NCI-H1436 (cell line): Measurements from ENCODE around the gene NFIB.

Source experiments
- DNase-seq: peaks from one replicate; lab custom pipeline; 2025; lab: John Stamatoyannopoulos, UW

The NFIB gene

DNA sequence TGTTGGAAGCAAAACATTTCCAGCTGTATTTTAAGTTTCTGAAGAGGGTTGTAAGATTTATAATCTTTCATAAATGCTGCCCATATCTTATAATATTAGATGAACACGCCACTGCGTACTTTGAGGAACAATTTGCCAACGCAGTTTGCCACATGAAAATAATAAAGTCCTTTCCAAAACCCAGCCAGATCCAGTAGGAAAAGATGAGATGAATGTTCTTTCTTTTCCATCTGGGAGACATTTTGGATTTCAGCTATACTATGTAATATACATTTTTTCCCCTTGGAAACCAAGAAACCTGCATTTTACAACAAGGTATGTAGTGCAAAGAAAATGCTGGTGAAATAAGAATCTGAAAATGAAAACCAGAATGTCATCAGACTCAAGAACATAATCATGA is 125.4 kb downstream of the NFIB start:
- DNase-seq = no peak

DNA sequence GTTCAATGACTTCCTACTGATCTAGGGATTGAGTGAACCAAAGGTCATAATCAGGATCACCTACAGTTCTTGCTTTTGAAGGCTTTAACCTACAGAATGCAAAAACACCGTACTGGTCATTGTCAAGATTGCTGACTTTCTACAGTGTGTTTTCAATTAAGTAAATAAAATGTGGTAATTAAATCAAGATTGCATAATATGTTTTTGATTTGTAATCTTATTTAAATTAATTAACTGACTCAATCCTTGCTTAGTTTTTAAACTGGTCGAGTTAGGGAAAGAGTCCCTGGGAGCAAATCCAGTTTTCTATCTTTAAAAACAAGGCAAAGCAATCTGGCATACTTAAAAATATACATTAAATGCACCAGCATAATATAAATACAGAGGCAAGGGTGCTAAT is 125.9 kb downstream of the NFIB start:
- no peak for DNase-seq

DNA sequence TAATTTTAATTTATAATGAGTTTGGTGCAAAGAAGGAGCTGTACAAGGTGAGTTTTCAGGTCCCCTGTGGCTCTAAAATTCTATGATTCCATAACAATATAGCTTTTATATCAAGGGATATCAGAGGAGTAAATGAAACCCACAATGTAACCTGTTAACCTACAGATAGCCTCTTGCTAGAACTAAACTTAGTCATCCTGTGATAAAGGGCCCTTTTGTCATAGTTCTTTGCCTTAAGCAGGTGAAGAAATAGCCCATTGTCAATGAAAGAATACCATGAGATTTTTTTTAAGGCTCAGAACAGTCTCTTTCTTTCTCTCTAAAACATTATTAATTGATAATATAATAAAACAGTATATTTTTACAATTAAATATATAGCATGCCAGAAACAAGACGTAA is 127.8 kb downstream of the NFIB start:
- no peak for DNase-seq

DNA sequence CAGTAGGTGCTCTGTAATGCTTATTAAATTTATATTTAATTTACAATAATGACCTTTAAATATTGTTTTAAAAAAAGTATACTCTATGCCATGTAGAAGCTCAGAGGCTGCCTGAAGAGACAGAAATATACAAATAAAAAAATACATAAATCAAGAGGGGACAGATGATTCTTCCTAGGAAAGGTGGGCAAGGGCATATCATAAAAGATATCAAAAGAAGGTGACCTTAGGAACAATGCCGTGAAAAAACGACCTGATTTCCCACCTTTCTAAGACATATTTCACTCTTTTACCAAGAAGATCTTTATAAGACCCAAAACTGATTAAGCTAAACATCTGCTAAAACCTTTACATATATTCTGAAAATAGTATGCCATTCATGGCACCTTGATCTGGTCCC is 128.9 kb downstream of the NFIB start:
- DNase-seq = no peak

DNA sequence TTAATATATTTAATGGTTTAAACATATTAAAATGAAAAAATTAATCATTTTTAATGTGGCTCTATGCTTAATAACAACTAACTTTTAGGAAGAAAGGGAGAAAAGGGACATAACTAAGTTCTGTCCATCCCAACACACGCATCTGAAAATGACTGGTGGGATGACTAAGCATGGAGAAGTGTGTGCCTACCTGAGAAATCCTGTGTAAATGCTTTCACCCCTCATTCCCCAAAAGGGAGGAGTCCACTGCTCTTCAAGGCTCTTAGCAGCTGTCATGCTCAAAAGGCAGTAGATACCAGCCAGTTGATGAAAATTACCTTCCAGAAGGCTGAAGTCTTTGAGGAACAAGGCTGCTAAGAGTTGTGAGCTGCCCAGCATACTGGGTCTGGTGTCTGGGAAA is 130.9 kb downstream of the NFIB start:
- DNase-seq = no peak

DNA sequence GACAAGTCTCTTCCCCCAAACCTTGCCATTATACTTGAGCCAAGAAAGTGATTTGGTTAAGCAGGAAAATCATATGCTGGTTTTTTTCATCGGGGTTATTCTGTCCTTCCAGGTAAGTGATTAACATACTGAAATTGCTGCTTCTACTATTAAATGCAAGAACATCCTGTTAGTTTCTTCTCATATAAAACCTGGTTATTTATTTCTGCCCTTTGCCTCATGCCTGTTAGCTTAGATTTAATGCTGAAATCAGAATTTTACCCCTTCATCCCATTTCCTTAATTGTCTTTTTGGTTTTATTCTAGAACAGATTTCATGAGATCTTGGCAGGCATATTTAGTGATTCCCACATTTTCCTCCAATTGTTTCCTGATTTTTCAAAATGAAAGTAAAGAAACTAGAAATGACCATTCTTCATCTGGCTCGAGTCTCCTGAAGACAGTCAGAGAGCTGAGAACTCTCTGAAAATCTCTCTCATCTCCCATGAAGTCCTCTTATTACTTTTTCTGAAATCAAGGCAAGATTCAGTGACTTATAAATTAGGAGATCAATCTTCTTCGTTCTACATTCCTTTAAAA is 132.9 kb downstream of the NFIB start:
- no peak for DNase-seq

DNA sequence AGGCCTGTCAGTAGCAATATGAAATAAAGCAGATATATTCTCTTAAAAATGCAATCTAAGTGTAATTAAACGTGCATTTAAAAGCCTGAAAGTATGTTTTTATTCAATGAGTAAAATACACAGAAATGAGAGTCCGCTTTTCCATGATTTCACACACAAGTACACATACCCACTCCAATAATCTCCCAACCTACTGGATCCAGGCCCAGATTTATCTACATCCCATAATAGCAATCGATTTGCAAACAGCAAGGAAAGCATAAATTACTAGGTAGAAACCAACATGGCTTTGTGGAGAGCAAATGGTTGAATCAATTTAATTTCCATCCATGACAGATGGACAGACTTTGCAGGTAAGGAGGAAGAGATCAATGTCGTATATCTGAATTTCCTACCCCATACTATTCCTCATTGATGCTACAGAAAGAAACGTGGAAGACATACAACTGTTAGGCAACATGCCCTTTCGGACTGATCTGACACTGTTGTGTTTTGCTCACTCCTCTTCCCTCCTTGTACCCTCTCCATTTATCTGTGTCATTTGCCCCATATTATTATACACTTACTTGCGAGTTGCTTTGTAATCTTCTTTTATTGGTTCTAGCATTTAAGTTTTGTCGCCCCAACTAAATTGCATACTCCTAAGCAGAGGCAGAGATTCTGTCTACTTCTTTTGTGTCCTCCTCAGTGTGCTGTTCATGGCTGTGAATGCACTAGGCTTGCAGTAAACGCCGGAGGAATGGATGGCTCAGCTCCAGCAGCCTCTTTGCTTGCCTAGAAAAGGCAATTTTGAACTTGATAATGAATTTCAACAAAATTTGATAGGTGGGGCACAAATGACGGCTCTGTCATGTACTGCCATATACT is 133.6 kb downstream of the NFIB start:
- DNase-seq = no peak

DNA sequence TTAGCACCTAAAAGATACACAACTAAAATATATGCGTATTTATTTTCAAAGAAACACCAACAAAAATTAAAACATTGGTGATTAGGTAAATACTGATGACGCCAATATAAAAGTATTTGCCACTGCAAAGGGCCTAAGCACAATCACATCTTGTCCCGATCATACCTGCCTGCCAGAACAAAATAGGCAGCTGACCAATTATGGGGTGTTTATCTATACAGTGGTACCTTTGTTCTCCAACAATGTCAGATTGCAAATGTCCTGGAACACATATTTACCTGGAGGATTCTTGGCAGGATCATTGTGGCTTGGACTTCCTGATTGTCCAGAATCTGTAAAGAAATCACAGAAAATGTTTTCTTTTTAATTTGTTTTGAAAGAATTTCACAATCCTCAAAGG is 134.5 kb downstream of the NFIB start:
- peak; percentile 31 for DNase-seq

DNA sequence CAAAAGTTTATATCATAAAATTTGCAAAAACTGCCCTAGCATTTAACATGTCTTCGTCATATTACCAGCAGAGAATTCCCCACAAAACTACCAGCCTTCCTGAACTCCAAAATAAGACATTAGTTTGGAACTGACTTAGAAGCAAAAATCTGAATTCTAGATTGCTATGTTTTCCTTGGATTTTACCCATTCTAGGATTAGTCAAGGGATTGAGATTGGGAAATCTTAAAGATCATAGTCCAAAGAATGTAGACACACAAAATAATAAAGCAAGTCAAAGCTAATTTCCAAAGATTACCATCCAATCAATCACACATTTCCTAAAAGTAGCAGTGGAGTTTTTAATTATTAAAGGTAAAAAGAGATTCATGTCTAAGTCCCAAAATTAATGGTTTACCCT is 138.2 kb downstream of the NFIB start:
- DNase-seq = no peak

DNA sequence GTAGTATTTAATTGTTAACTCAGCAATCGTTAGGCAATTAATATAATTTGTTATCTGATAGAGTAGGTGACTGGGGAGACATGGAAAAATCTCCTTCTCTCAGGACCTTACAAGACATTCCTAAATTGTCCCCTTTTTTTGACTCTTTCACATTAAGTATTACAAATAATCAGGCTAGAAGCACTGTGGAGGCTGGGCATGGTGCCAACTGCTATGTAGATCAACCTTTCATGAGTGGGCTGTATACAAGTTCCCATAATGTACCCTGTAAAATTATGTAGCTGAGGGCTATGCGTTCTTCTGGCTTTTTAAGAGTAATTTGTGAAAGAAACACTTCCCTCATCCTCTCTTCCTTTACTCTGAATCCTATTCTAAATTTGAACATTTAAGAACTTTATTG is 140.2 kb downstream of the NFIB start:
- DNase-seq = peak; percentile 48

DNA sequence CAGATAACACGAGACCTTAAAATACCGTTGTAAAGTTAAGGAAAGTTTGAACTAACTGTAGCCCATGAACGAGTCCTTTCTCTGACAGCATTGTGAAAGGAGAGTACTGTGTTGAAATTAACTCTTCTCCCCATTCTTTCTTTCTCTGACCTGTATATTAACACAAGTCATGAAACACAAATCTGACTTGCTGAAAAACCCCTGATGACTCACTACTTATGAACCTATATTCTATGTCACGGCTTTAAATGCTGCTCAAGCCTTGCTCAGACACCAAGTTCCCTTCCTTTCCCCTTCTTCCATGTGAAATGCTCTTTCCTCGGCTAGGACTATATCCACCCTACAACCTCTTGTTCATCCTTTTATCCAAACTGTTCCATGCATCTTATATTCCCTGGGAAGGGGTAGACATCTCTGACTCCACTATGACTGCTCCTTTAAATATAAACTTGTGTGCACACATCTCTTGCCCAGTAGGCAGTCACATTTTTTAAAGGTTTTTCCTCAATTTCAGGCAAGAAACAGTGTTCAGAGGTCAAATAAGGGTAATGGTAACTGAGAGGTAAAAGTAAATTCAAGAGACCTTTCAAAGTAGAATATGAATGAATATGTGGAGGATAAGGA is 142.9 kb downstream of the NFIB start:
- DNase-seq = no peak

DNA sequence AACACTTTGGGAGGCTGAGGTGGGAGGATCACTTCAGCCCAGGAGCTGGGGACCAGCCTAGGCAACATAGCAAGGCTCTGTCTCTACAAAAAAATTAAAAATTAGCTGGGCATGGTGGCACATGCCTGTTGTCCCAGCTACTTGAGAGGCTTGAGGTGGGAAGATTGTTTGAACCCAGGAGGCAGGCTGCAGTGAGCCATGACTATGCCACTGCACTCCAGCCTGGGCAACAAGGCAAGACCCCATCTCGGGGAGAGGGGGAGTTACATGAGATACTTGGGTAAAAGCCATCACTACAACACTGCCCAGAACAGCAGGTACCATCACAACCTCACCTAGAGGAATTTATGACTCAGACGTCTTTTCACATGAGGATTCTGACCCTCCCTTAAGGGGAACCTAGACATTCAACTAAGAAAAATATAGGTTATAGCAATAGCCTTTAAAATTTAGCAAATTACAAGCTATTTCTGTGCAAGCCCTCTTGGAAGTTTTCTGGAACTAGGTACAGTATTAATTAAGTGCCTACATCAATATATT is 143.5 kb downstream of the NFIB start:
- DNase-seq = no peak

DNA sequence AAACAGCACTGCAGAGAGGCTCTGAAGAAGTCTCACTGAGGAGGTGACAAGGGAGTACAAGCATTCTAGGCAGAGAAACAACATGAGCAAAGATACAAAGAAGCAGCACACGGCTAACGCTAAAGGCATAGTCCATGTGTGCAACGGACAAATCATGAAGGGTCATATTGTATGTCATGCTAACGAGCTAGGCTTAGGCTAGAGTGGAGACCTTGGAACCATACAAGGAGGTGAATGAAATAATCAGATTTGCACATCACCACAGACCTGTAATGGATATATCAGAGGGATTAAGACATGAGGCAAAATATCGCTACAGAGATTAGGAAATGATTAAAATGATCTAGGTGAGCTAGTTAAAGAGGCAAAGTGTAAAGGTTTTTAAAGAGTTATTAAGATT is 145.6 kb downstream of the NFIB start:
- no peak for DNase-seq

DNA sequence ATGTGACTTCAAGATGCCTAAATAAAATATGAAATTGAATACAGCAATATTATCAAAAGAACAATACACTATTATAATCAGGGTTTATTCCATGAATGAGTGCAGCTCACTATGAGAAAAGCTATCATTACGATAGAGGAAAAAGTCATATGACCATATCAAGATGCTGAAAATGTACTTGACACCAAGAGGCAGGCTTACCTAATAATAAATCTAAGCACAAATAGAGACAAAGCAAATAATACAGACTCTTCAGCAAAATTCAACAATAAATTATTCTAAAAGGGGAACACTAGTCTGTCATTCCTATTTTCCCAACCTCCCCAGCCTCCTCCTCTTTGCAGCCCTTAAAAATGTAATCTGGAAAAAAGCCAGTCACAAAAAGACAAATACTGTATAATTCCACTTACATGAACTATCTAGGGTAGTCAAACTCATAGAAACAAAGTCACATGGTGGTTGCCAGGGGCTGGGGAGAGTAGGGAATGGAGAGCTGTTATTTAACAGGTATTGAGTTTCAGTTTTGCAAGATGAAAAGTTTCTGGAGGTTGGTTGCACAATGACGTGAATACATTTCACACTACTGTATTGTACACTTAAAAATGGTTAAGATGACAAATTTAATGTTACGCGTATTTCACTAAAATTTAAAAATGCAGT is 148.4 kb downstream of the NFIB start:
- DNase-seq = no peak

DNA sequence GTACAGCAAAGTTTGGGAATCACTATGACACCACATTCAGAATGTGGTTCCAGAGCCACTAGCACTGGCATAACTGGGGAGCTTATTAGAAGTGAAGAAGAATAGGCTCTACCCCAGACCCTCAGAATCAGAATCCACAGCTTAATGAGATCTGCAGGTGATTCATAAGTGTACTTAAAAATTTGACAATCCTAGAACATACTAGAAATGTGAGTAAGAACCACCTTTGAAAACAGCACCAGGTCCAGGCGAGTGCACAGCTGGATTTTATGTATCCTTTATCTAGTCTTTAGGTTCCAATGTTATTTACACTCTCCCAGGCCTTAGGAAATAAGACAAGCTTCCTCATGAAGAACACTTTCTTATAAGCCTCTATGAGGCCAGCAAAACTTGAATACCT is 149.0 kb downstream of the NFIB start:
- DNase-seq = no peak

DNA sequence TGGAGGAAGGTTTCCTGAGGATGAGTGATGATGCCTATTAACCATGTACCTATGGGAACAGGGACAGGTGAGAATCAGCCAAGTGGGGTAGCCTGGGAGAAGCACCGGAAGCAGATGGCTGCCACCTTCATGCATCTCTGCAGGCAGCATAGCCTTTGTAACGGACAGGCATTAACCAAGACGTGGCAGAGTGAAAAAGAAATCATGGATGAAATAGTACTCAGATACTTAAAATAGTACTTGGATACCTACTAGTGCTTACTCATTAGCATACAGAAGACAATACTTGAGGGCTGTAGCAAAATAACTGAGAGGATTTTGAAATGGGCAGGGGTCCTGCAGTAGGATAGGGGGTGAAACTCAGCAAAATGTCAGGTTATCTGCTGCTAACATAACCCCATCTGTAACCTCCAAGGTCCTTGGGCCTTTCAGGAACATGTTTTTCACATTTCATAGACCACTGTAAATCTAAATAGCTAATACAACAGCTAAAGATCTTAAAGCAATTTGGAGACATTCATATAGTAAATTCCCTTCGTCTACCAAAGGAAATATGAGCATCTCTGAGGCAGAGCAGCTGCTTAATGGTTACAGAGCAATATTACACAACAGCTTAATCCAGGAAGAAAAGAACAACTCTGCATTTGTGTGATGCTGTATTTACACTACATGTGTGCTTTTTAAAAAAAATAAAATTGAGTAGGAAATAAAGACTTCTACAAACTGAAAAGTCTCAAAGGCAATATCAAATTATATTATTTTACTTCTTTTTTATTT is 154.3 kb downstream of the NFIB start:
- peak; percentile 46 for DNase-seq

DNA sequence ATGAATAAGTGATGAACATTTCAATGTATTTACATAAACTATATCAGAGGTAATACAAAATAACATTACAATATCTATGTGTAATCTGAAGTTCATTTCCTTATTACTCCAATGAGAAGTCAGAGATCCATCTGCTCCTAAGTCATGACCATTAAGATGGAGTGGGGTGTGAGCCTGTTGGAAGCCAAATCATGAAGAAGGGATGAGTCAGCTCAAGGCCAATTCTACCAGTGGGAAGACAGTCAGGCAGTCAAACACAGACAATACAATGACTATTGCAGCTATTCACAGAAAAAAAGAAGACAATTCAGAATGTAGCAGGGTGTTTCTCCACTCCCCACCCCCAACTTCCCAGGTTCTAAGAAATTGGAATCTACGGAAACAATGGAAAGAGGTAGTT is 155.0 kb downstream of the NFIB start:
- DNase-seq = no peak

DNA sequence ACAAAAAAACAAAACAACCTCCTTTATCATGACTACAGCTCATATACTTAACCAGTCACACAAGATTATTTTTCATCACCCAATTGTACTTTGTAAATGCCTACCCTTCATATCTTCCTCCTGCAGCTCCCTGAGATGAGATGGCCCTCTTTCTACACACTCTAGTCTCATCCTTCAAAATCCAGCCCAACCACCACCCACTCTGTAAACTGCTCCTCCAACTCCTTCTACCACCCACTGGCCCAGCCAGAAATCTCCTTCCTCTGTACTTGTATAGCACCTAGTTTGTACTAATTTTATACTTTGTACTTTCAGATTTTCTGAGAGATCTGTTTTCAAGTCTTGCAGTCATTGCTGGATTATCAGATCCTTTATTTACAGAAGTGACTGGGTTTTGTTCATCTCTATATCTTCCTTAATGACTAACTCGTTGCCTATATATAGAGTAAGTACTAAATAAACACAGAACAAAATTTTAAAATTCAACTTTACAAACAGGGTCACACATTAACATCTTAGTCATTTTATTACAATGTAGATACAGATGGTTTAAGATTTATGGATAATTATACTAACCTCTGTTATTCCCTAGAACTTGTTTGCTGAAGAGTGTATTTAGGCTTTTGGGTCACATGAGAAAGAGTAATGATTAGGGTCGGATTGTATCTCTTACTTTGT is 155.7 kb downstream of the NFIB start:
- no peak for DNase-seq

DNA sequence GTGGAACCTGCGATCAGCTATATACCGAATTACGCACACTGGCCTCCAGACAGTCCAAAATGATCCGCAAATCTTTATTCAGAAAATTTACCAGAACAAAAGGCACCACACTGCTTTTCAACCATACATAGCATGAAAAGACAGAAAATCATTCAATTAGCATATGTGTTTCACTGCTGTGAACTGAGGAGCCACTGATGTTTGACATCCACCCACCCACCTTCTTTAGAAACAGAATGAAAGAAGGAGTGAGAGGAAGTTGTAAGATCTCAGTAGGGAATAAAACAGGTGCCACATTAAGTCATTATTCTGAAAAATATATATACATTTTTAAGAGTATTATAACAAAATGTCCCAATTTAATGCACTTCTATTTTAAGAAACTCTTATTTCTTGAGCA is 156.8 kb downstream of the NFIB start:
- DNase-seq = no peak

DNA sequence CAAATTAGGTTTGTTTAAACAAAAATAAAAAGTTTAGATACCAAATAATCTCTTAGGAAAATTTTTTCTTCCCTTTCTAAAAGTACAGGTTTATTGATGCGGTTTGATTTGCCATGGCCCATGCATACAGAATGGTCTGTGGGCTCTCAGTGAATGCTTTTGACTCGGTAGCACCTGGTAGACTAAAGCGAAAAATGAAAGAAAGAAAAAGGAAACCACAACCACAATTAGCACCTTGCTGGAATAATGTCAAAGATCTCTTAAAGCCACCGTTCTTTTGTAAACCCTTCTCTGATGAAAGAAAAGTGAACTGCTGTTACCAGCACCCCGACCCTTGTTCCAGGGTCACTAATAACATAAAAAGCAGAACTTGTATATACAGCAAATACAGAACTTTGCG is 157.9 kb downstream of the NFIB start:
- DNase-seq = no peak

DNA sequence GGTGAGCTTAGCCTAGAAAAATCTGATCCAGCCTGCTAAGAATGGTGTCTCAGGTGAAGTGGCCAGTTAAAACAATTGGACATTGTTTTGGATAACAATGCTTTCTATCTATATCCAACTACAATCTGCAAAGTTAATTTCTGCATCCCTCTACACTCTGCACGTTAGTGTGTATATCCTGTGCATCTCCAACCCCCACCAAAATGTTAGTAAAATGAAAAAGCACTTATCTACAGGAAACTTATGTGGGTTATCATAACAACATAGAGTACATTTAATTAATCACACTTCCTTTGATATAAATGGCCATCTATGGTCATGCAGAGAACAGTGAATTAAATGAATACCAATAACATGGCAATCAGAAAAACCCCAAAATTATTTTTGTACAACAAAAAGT is 158.7 kb downstream of the NFIB start:
- DNase-seq = no peak
